BLaER1 (cell line): Measurements from ENCODE around the gene CDH23.

Experiments used
- H3K27ac ChIP-seq: shearing (Covaris generic); formaldehyde crosslinking; 2 replicates; pipeline ENCODE4 v1.8.1; 2022
- H3K27me3 ChIP-seq: shearing (Covaris generic); formaldehyde crosslinking; 2 replicates; pipeline ENCODE4 v1.8.1; 2022
- H3K36me3 ChIP-seq: shearing (Covaris generic); formaldehyde crosslinking; 2 replicates; pipeline ENCODE4 v1.8.1; 2022
- H3K4me1 ChIP-seq: shearing (Covaris generic); formaldehyde crosslinking; 2 replicates; pipeline ENCODE4 v1.8.1; 2022
- H3K4me2 ChIP-seq: shearing (Covaris generic); formaldehyde crosslinking; 2 replicates; pipeline ENCODE4 v1.8.1; 2022
- H3K4me3 ChIP-seq: shearing (Covaris generic); formaldehyde crosslinking; 2 replicates; pipeline ENCODE4 v1.8.1; 2022
- H3K9ac ChIP-seq: shearing (Covaris generic); formaldehyde crosslinking; 2 replicates; pipeline ENCODE4 v1.8.1; 2022
- H3K9me3 ChIP-seq: shearing (Covaris generic); formaldehyde crosslinking; 2 replicates; pipeline ENCODE4 v1.8.1; 2022
- H4K20me1 ChIP-seq: shearing (Covaris generic); formaldehyde crosslinking; 2 replicates; pipeline ENCODE4 v1.8.1; 2022
- Cebpa-rat ChIP-seq: shearing (Covaris generic); IDR thresholded peaks from 2 replicates; pipeline ENCODE4 v1.8.1; 2022

The CDH23 gene

GRCh38 chr10:71765906-71766716 is 369.4 kb downstream of the CDH23 start:
- Histone ChIP-seq H4K20me1 (no peaks in the 10 kb centered on the region), H3K4me1 (peaks cover 60% of the 10 kb centered on the region), H3K27ac (no peak overlapping the region), H3K9me3 (no peaks in the 10 kb centered on the region), H3K36me3 (no peaks in the 10 kb centered on the region), H3K9ac (peak overlapping the region; percentile 8; the same call in 1 of the 2 replicates), H3K27me3 (no peaks in the 10 kb centered on the region), H3K4me2 (peak overlapping the region; percentile 55), H3K4me3 (no peak overlapping the region)
- TF ChIP-seq Cebpa-rat, result no peak

DNA sequence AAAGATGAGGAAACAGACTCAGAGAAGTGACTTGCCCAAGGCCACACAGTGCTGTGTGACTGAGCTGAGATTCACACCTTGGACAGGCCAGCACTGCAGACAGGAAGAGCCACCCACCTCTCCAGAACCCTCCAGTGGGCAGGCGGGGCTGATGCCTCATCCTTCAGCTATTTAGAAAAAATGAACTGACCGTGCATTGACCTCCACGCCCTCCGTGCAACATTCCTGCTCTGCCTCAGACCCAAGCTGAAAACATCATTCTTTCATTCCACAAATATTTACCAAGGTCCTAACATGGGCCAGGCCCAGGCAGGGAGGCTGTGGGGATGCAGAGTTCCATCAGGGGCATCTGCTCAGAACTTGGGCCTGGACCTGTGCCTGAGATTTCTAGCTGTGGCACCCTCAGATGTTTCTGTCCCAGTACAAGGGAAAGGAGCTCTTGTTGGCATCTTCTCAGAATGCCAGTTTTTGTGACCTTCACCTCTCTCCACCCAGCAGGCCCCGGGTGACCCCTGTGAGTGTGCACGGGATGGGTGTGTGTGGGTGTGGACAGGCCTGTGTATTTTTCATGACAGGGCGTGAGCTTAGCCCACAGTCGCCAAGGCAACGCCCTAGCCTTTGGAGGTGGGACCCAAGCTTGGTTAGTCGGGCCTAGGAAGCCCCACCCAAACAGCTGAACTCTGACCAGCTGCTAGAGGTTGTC is 370.1 kb downstream of the CDH23 start:
- H3K4me3 ChIP-seq, result no peak overlapping the region
- H3K27me3 ChIP-seq, result no peaks in the 10 kb centered on the region
- TF ChIP-seq Cebpa-rat, result no peak
- 0 out of 2 replicates have a peak overlapping the region, but pooled peaks have one; percentile 41 for H3K27ac ChIP-seq
- peak overlapping the region; percentile 32; the same call in 1 of the 2 replicates for H3K4me2 ChIP-seq
- H3K9ac ChIP-seq, result no peak overlapping the region
- no peaks in the 10 kb centered on the region for H3K36me3 ChIP-seq
- no peaks in the 10 kb centered on the region for H4K20me1 ChIP-seq
- H3K9me3 ChIP-seq, result no peaks in the 10 kb centered on the region
- peaks cover 62% of the 10 kb centered on the region for H3K4me1 ChIP-seq

- no peaks in the 10 kb centered on the region; the same call in 1 of the 2 replicates for H3K27me3 ChIP-seq
- peak overlapping the region; percentile 32; the same call in 1 of the 2 replicates for H3K4me2 ChIP-seq
Measured at GRCh38 chr10:71767420-71768035, 370.8 kb downstream of the CDH23 start.

GRCh38 chr10:71769279-71769823 is 372.6 kb downstream of the CDH23 start:
- Histone ChIP-seq H3K4me2 (peak overlapping the region; percentile 86), H3K27ac (peak overlapping the region; percentile 29; the same call in 1 of the 2 replicates), H3K9me3 (no peaks in the 10 kb centered on the region), H4K20me1 (no peaks in the 10 kb centered on the region), H3K27me3 (peaks cover 13% of the 10 kb centered on the region), H3K9ac (no peak overlapping the region), H3K36me3 (no peaks in the 10 kb centered on the region), H3K4me1 (peaks cover 87% of the 10 kb centered on the region), H3K4me3 (peak overlapping the region; percentile 55; the same call in 1 of the 2 replicates)
- no peak for TF ChIP-seq Cebpa-rat

More at GRCh38 chr10:71767420-71768035, 370.8 kb downstream of the CDH23 start:
- Histone ChIP-seq H3K4me1 (peaks cover 69% of the 10 kb centered on the region), H4K20me1 (no peaks in the 10 kb centered on the region), H3K27ac (0 out of 2 replicates have a peak overlapping the region, but pooled peaks have one; percentile 41), H3K4me3 (no peak overlapping the region), H3K36me3 (no peaks in the 10 kb centered on the region), H3K9ac (no peak overlapping the region), H3K9me3 (no peaks in the 10 kb centered on the region)
- TF ChIP-seq Cebpa-rat, result no peak

DNA sequence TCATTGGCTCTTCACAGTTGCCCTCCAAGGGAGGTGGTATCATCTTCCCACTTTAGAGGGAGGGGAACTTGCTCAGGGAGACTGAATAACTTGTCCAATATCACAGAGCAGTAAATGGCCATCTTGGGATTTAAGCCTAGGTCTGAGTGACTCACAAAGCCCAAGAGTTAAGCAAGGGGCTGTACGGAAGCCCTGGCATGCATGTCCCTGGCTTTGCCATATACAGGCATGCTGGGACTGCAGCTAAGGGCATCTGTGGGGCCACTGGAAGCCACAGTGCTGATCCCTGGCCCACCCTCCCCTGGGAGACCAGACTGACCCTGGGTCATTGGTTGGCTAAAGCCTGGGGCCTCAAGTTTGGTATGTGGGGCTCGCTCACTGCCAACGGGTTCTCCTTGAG is 373.5 kb downstream of the CDH23 start:
- H3K27me3 ChIP-seq, result peaks cover 13% of the 10 kb centered on the region
- 0 out of 2 replicates have a peak, but pooled peaks cover 7% of the 10 kb centered on the region for H4K20me1 ChIP-seq
- H3K4me1 ChIP-seq, result peaks cover 88% of the 10 kb centered on the region
- H3K9me3 ChIP-seq, result no peaks in the 10 kb centered on the region
- H3K36me3 ChIP-seq, result no peaks in the 10 kb centered on the region
- H3K27ac ChIP-seq, result no peak overlapping the region
- H3K4me2 ChIP-seq, result peak overlapping the region; percentile 86
- TF ChIP-seq Cebpa-rat, result no peak
- H3K4me3 ChIP-seq, result no peak overlapping the region
- H3K9ac ChIP-seq, result no peak overlapping the region

DNA sequence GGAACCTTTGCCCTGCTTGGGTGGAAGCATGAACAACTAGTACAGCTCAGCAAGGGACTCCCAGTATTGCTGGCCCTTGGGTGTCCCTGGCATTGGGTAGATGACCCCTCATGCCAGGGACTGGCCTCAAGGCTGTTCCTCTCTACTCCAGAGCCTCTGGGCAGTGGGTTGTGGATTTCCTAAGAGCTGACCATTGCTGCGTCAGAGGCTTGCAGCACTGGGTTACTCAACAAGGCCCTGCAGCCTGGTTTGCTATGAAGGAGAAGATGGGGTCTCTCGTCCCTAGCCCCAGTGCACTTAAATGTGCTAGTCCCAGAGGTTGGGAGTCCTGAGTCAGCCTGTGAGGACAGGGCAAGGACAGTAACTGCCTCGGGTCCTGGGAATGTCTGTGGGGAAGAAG is 374.1 kb downstream of the CDH23 start:
- TF ChIP-seq Cebpa-rat, result no peak
- Histone ChIP-seq H3K4me3 (no peak overlapping the region), H3K27ac (no peak overlapping the region), H4K20me1 (0 out of 2 replicates have a peak, but pooled peaks cover 7% of the 10 kb centered on the region), H3K9ac (no peak overlapping the region), H3K4me2 (no peak overlapping the region), H3K27me3 (peaks cover 13% of the 10 kb centered on the region), H3K4me1 (peaks cover 88% of the 10 kb centered on the region), H3K36me3 (no peaks in the 10 kb centered on the region), H3K9me3 (no peaks in the 10 kb centered on the region)

GRCh38 chr10:71771204-71771603 is 374.5 kb downstream of the CDH23 start:
- peaks cover 89% of the 10 kb centered on the region for H3K4me1 ChIP-seq
- H3K4me2 ChIP-seq, result no peak overlapping the region
- H3K4me3 ChIP-seq, result no peak overlapping the region
- H3K9ac ChIP-seq, result no peak overlapping the region
- H3K9me3 ChIP-seq, result no peaks in the 10 kb centered on the region
- H3K36me3 ChIP-seq, result no peaks in the 10 kb centered on the region
- TF ChIP-seq Cebpa-rat, result no peak
- H4K20me1 ChIP-seq, result 0 out of 2 replicates have a peak, but pooled peaks cover 7% of the 10 kb centered on the region
- no peak overlapping the region for H3K27ac ChIP-seq
- H3K27me3 ChIP-seq, result peaks cover 13% of the 10 kb centered on the region

GRCh38 chr10:71771821-71772617 is 375.3 kb downstream of the CDH23 start:
- 0 out of 2 replicates have a peak, but pooled peaks cover 7% of the 10 kb centered on the region for H4K20me1 ChIP-seq
- peaks cover 13% of the 10 kb centered on the region for H3K27me3 ChIP-seq
- H3K4me1 ChIP-seq, result peaks cover 92% of the 10 kb centered on the region
- peak overlapping the region; percentile 96 for H3K4me2 ChIP-seq
- H3K36me3 ChIP-seq, result no peaks in the 10 kb centered on the region
- no peak overlapping the region for H3K9ac ChIP-seq
- H3K9me3 ChIP-seq, result no peaks in the 10 kb centered on the region
- no peak overlapping the region for H3K27ac ChIP-seq
- H3K4me3 ChIP-seq, result no peak overlapping the region
- no peak for TF ChIP-seq Cebpa-rat
